H9 (cell line): ENCODE measurements around the gene NUP133. TPM values are rescaled to one million over a fixed set of nuclear protein-coding genes. Genes with fewer than 3 reads are reported as not detected.
A peak's percentile ranks its signal among the peaks of the same experiment; 100 is the strongest.

Experiments
- DNase-seq: peaks from one replicate; pipeline ENCODE4 v3.0.0-alpha.2; 2017
- H2AFZ ChIP-seq: one replicate; pipeline ENCODE4 v1.6.1; 2013; ENCODE audit warnings: mild to moderate bottlenecking, low read length, control low read depth, moderate library complexity
- H2AK5ac ChIP-seq: 2 replicates; pipeline ENCODE4 v1.6.1; 2013; ENCODE audit warnings: low read length, control low read depth, mixed read lengths; ENCODE audit not compliant: insufficient read length
- H2BK120ac ChIP-seq: one replicate; pipeline ENCODE4 v1.6.1; 2013; ENCODE audit warnings: low read depth, mild to moderate bottlenecking, low read length, control low read depth, inconsistent platforms; ENCODE audit not compliant: poor library complexity, severe bottlenecking
- H2BK12ac ChIP-seq: 2 replicates; pipeline ENCODE4 v1.6.1; 2013; ENCODE audit warnings: low read length, control low read depth, mixed read lengths, low read depth; ENCODE audit not compliant: insufficient read length
- H2BK15ac ChIP-seq: 2 replicates; pipeline ENCODE4 v1.6.1; 2013; ENCODE audit warnings: low read depth, low read length, control low read depth
- H2BK20ac ChIP-seq: one replicate; pipeline ENCODE4 v1.6.1; 2013; ENCODE audit warnings: low read depth, mild to moderate bottlenecking, low read length, control low read depth, inconsistent platforms; ENCODE audit not compliant: poor library complexity, severe bottlenecking
- H2BK5ac ChIP-seq: 2 replicates; pipeline ENCODE4 v1.6.1; 2013; ENCODE audit warnings: low read length, control low read depth, mixed read lengths; ENCODE audit not compliant: insufficient read length
- H3K14ac ChIP-seq: 2 replicates; pipeline ENCODE4 v1.6.1; 2013; ENCODE audit warnings: low read length, control low read depth; ENCODE audit not compliant: insufficient read depth
- H3K18ac ChIP-seq: 2 replicates; pipeline ENCODE4 v1.6.1; 2013; ENCODE audit warnings: low read depth, mild to moderate bottlenecking, mixed read lengths, low read length, control low read depth; ENCODE audit not compliant: insufficient read length
- H3K23ac ChIP-seq: 2 replicates; pipeline ENCODE4 v1.6.1; 2013; ENCODE audit warnings: low read length, control low read depth, mixed read lengths, low read depth; ENCODE audit not compliant: insufficient read length
- H3K23me2 ChIP-seq: 2 replicates; pipeline ENCODE4 v1.6.1; 2013; ENCODE audit warnings: low read depth, mild to moderate bottlenecking, mixed read lengths, low read length, control low read depth; ENCODE audit not compliant: insufficient read length, poor library complexity, severe bottlenecking
- H3K27ac ChIP-seq: 2 replicates; pipeline ENCODE4 v1.5.1; 2013; ENCODE audit warnings: low read length, control low read depth, mixed read lengths, low read depth; ENCODE audit not compliant: insufficient read length
- H3K27me3 ChIP-seq: 2 replicates; pipeline ENCODE4 v1.6.1; 2013; ENCODE audit warnings: low read length, control low read depth, inconsistent platforms; ENCODE audit not compliant: insufficient read depth
- H3K4ac ChIP-seq: 2 replicates; pipeline ENCODE4 v1.6.1; 2013; ENCODE audit warnings: low read depth, mild to moderate bottlenecking, control low read depth, inconsistent platforms, low read length, moderate library complexity
- H3K4me1 ChIP-seq: 2 replicates; pipeline ENCODE4 v1.6.1; 2013; ENCODE audit warnings: low read length, control low read depth, inconsistent platforms; ENCODE audit not compliant: insufficient read depth
- H3K4me2 ChIP-seq: 2 replicates; pipeline ENCODE4 v1.6.1; 2013; ENCODE audit warnings: low read length, control low read depth, mixed read lengths; ENCODE audit not compliant: insufficient read length, insufficient read depth
- H3K56ac ChIP-seq: 2 replicates; pipeline ENCODE4 v1.6.1; 2013; ENCODE audit warnings: low read depth, mild to moderate bottlenecking, mixed read lengths, low read length, control low read depth; ENCODE audit not compliant: insufficient read length
- H3K79me1 ChIP-seq: 2 replicates; pipeline ENCODE4 v1.6.1; 2013; ENCODE audit warnings: low read depth, mild to moderate bottlenecking, moderate library complexity, low read length, control low read depth, inconsistent platforms; ENCODE audit not compliant: insufficient read depth, poor library complexity, severe bottlenecking
- H3K79me2 ChIP-seq: 2 replicates; pipeline ENCODE4 v1.6.1; 2013; ENCODE audit warnings: low read length, control low read depth, inconsistent platforms; ENCODE audit not compliant: insufficient read depth
- H3K9ac ChIP-seq: 2 replicates; pipeline ENCODE4 v1.6.1; 2013; ENCODE audit warnings: low read length, control low read depth, mixed read lengths; ENCODE audit not compliant: insufficient read length; ENCODE audit errors: extremely low read depth
- H3K9me3 ChIP-seq: one replicate; pipeline ENCODE4 v1.6.1; 2013; ENCODE audit warnings: low read depth, low read length, inconsistent platforms; ENCODE audit not compliant: control insufficient read depth
- H3T11ph ChIP-seq: one replicate; pipeline ENCODE4 v1.6.1; 2013; ENCODE audit warnings: mild to moderate bottlenecking, low read length, control low read depth, inconsistent platforms
- H4K20me1 ChIP-seq: one replicate; pipeline ENCODE4 v1.6.1; 2013; ENCODE audit not compliant: control insufficient read depth, insufficient read length, insufficient read depth
- H4K5ac ChIP-seq: 2 replicates; pipeline ENCODE4 v1.6.1; 2013; ENCODE audit warnings: low read depth, mild to moderate bottlenecking, mixed read lengths, low read length, control low read depth; ENCODE audit not compliant: insufficient read length
- H4K8ac ChIP-seq: replicated peaks from 2 replicates; pipeline ENCODE4 v1.6.1; 2013; ENCODE audit warnings: low read length, control low read depth, mixed read lengths, low read depth; ENCODE audit not compliant: insufficient read length
- H4K91ac ChIP-seq: 2 replicates; pipeline ENCODE4 v1.6.1; 2013; ENCODE audit warnings: low read depth, mild to moderate bottlenecking, moderate library complexity, mixed read lengths, low read length, control low read depth; ENCODE audit not compliant: insufficient read length
- H3K27ac Mint-ChIP-seq, 3 experiments: 2 replicates in 2 of 3; 3 replicates in 1 of 3; pipeline ENCODE4 v1.8.0; 2020 to 2021; ENCODE audit warnings: mixed read lengths in 3 of 3, mild to moderate bottlenecking in 1 of 3, moderate library complexity in 1 of 3
- H3K27me3 Mint-ChIP-seq: 2 replicates; pipeline ENCODE4 v1.8.0; 2021; ENCODE audit warnings: low read depth, mild to moderate bottlenecking, moderate library complexity, mixed read lengths
- H3K36me3 Mint-ChIP-seq, 3 experiments: 2 replicates in 2 of 3; 3 replicates in 1 of 3; pipeline ENCODE4 v1.8.0; 2020 to 2021; ENCODE audit warnings: low read depth in 3 of 3, mixed read lengths in 3 of 3; ENCODE audit not compliant: insufficient read depth in 1 of 3
- H3K4me1 Mint-ChIP-seq, 2 experiments: 2 replicates each; pipeline ENCODE4 v1.8.0; 2020; ENCODE audit warnings: mixed read lengths in 2 of 2
- H3K4me3 Mint-ChIP-seq, 2 experiments: 2 replicates in 1 of 2; 3 replicates in 1 of 2; pipeline ENCODE4 v1.8.0; 2020 to 2021; ENCODE audit warnings: mild to moderate bottlenecking in 2 of 2, mixed read lengths in 2 of 2, moderate library complexity in 1 of 2
- H3K9me3 Mint-ChIP-seq, 2 experiments: 2 replicates in 1 of 2; 3 replicates in 1 of 2; pipeline ENCODE4 v1.8.0; 2020; ENCODE audit warnings: mild to moderate bottlenecking in 2 of 2, mixed read lengths in 2 of 2, moderate library complexity in 1 of 2
- WGBS: extraction: QIAGEN DNeasy Blood & Tissue Kit; methylation state at CpG from one replicate; pipeline ENCODE4 v1.1.7; 2013; ENCODE audit warnings: missing lambda C conversion rate, low lambda C conversion rate, mixed read lengths; ENCODE audit not compliant: insufficient read length; ENCODE audit errors: extremely low coverage; 5-methylcytosine and 5-hydroxymethylcytosine counted together
- total RNA-seq: library from RNA; stranded (reverse); gene quantifications from 2 replicates; pipeline ENCODE4 v1.2.1, GENCODE V29; 2021
- TF ChIP-seq, protein P1 (sequence below): fragments of 200-600 bp; sonication (generic); conservative IDR thresholded peaks from 3 replicates; pipeline ENCODE4 v1.8.0; 2021; ENCODE audit warnings: antibody characterized with exemption, mild to moderate bottlenecking

Gene NUP133
- total RNA-seq, 1 experiment from 2014 or later: 71.3 TPM

DNA sequence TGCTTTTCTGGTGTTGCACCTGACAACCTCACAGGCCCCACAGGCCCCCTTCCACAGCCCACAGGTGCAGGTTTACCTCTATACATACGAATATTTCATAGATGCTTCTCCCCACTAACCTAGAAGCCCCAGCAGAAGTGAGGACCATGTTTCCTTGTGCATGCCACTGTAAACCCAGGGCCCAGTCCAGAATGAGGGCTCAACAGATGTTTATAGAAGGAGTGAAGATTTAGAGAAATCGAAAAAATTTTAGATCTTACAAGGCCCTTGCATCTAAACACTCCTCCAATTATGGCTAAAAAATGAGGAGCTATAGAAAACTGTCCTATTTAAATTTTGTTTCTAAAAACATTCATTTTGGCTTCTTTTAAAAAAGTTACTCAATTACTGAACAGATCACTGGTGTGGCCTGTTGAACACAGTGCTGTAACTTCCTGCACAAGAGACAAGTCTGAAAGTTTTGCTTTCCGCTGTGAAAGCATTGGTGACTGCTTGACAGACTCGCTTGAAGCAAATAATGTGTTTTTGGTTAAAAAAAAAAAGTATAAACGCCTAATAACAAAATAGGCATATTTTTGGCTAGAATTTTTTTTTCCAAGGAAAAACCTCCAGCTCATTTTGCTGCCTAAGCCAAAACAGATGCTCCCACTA is 49.2 kb upstream of the NUP133 start:
- peaks cover 3% of the 10 kb centered on the region; the same call in 1 of the 2 replicates for H3K4me1 ChIP-seq
- peaks cover 3% of the 10 kb centered on the region for H3K79me1 ChIP-seq
- H2BK20ac ChIP-seq: no peak overlapping the region
- no peak overlapping the region for H3T11ph ChIP-seq
- Mint-ChIP-seq H3K9me3 (peaks cover 0 to 3% of the 10 kb centered on the region in 2 experiments; a peak in 1 of 5 replicates), H3K27ac (no peak overlapping the region), H3K36me3 (no peaks in the 10 kb centered on the region; a peak in 1 of 7 replicates), H3K27me3 (peaks cover 4% of the 10 kb centered on the region; the same call in 1 of the 2 replicates), H3K4me3 (peak overlapping the region; percentile 77 to 87), H3K4me1 (peaks cover 45 to 49% of the 10 kb centered on the region in 2 experiments)
- H3K23ac ChIP-seq: no peak overlapping the region
- peak overlapping the region; percentile 33 for H3K9ac ChIP-seq
- H3K18ac ChIP-seq: no peak overlapping the region
- H3K14ac ChIP-seq: no peak overlapping the region
- no peak overlapping the region for H3K27ac ChIP-seq
- no peak overlapping the region for H2BK120ac ChIP-seq
- no peak overlapping the region for H2BK15ac ChIP-seq
- no peaks in the 10 kb centered on the region; the same call in 1 of the 2 replicates for H3K79me2 ChIP-seq
- no peak overlapping the region for H4K91ac ChIP-seq
- H3K27me3 ChIP-seq: no peaks in the 10 kb centered on the region
- no peak overlapping the region for H2AK5ac ChIP-seq
- no CpG with 5 or more reads among the region's 5 CpGs for WGBS
- H3K56ac ChIP-seq: no peak overlapping the region
- H3K9me3 ChIP-seq: no peaks in the 10 kb centered on the region
- peak overlapping the region; percentile 88 for H3K4me2 ChIP-seq
- TF ChIP-seq, protein P1, sequence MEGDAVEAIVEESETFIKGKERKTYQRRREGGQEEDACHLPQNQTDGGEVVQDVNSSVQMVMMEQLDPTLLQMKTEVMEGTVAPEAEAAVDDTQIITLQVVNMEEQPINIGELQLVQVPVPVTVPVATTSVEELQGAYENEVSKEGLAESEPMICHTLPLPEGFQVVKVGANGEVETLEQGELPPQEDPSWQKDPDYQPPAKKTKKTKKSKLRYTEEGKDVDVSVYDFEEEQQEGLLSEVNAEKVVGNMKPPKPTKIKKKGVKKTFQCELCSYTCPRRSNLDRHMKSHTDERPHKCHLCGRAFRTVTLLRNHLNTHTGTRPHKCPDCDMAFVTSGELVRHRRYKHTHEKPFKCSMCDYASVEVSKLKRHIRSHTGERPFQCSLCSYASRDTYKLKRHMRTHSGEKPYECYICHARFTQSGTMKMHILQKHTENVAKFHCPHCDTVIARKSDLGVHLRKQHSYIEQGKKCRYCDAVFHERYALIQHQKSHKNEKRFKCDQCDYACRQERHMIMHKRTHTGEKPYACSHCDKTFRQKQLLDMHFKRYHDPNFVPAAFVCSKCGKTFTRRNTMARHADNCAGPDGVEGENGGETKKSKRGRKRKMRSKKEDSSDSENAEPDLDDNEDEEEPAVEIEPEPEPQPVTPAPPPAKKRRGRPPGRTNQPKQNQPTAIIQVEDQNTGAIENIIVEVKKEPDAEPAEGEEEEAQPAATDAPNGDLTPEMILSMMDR: no peak
- no peak overlapping the region for H4K5ac ChIP-seq
- H2BK5ac ChIP-seq: no peak overlapping the region
- no peak for DNase-seq
- H2AFZ ChIP-seq: no peak overlapping the region
- H2BK12ac ChIP-seq: no peak overlapping the region
- no peak overlapping the region for H3K4ac ChIP-seq
- H4K8ac ChIP-seq: no peak overlapping the region
- peaks cover 3% of the 10 kb centered on the region for H3K23me2 ChIP-seq
- H4K20me1 ChIP-seq: no peaks in the 10 kb centered on the region
